Thyroid gland (tissue), 4 donors: ENCODE results near the gene CYB5R4.

Experiments
- CTCF ChIP-seq, 6 experiments: fragments of 200-600 bp in 3 of 6; fragments of 450-650 bp in 3 of 6; sonication (generic) in 3 of 6; IDR thresholded peaks; one replicate each; pipeline ENCODE4 v1.5.1; 2016 to 2019; ENCODE audit warnings: antibody characterized with exemption in 6 of 6, mild to moderate bottlenecking in 2 of 6, inconsistent platforms in 1 of 6, moderate library complexity in 1 of 6
- POLR2A ChIP-seq, 2 donors: fragments of 450-650 bp; IDR thresholded peaks; one replicate each; pipeline ENCODE4 v1.6.1; 2017; ENCODE audit warnings: antibody characterized with exemption in 2 of 2, mild to moderate bottlenecking in 2 of 2, moderate library complexity in 1 of 2

- no peak for TF ChIP-seq CTCF (IDR thresholded peaks at IDR 0.05)
- TF ChIP-seq POLR2A (IDR thresholded peaks at IDR 0.05) = no peak
Observed at GRCh38 chr6:83846291-83846690, 13.2 kb upstream of the CYB5R4 start.
